Neural cell (in vitro differentiated cells): Measurements from ENCODE around the gene TMC1. TPM values are rescaled to one million over a fixed set of nuclear protein-coding genes. Genes with fewer than 3 reads are reported as not detected.
A peak's percentile ranks its signal among the peaks of the same experiment; 100 is the strongest.

Experiments
- H2AFZ ChIP-seq: fragments of 200-600, 300-800 bp; sonication (generic), shearing (Covaris generic); 2 replicates; pipeline ENCODE4 v1.6.0; 2014; ENCODE audit warnings: low read depth, mild to moderate bottlenecking, antibody characterized with exemption, low read length, moderate library complexity
- H3F3A ChIP-seq: fragments of 200-600 bp; shearing (Covaris generic); 2 replicates; pipeline ENCODE4 v1.6.1; 2016; ENCODE audit warnings: mild to moderate bottlenecking, moderate library complexity, mixed read lengths, antibody characterized with exemption, low read length; ENCODE audit not compliant: insufficient read depth, poor library complexity, severe bottlenecking
- H3K27ac ChIP-seq: fragments of 200-600, 300-800 bp; sonication (generic), shearing (Covaris generic); 2 replicates; pipeline ENCODE4 v1.5.1; 2014; ENCODE audit warnings: mild to moderate bottlenecking, low read length, moderate library complexity
- H3K27me3 ChIP-seq: fragments of 300-800, 200-600 bp; sonication (generic), shearing (Covaris generic); 2 replicates; pipeline ENCODE4 v1.6.0; 2014; ENCODE audit warnings: mild to moderate bottlenecking, low read depth, low read length, moderate library complexity; ENCODE audit not compliant: insufficient read depth
- H3K36me3 ChIP-seq: fragments of 300-800, 200-600 bp; sonication (generic), shearing (Covaris generic); 2 replicates; pipeline ENCODE4 v1.5.1; 2014; ENCODE audit warnings: mild to moderate bottlenecking, antibody characterized with exemption, low read length, moderate library complexity; ENCODE audit not compliant: insufficient read depth
- H3K4me2 ChIP-seq: fragments of 300-800, 200-600 bp; sonication (generic), shearing (Covaris generic); 2 replicates; pipeline ENCODE4 v1.6.0; 2014; ENCODE audit warnings: mild to moderate bottlenecking, low read length
- H3K4me3 ChIP-seq: fragments of 300-800, 200-600 bp; sonication (generic), shearing (Covaris generic); 2 replicates; pipeline ENCODE4 v1.5.1; 2014; ENCODE audit warnings: mild to moderate bottlenecking, low read length, moderate library complexity
- H3K79me2 ChIP-seq: fragments of 200-600 bp; shearing (Covaris generic); replicated peaks from 2 replicates; pipeline ENCODE4 v1.6.0; 2014; ENCODE audit warnings: mild to moderate bottlenecking, low read length, moderate library complexity; ENCODE audit not compliant: insufficient read depth
- H3K9ac ChIP-seq: fragments of 300-800, 200-600 bp; sonication (generic), shearing (Covaris generic); 2 replicates; pipeline ENCODE4 v1.6.1; 2016; ENCODE audit warnings: mild to moderate bottlenecking, low read length, mixed read lengths
- H3K9me2 ChIP-seq: fragments of 200-600 bp; shearing (Covaris generic); 2 replicates; pipeline ENCODE4 v1.6.1; 2016; ENCODE audit warnings: mild to moderate bottlenecking, low read length, mixed read lengths; ENCODE audit not compliant: insufficient read depth
- H3K9me3 ChIP-seq: fragments of 200-600, 300-800 bp; sonication (generic), shearing (Covaris generic); 2 replicates; pipeline ENCODE4 v1.6.1; 2016; ENCODE audit warnings: mild to moderate bottlenecking, mixed run types, low read length, moderate library complexity, mixed read lengths
- H4K20me1 ChIP-seq: fragments of 200-600 bp; shearing (Covaris generic); 2 replicates; pipeline ENCODE4 v1.6.1; 2016; ENCODE audit warnings: mild to moderate bottlenecking, mixed run types; ENCODE audit not compliant: insufficient read depth
- EP300 ChIP-seq: fragments of 450-650 bp; conservative IDR thresholded peaks from 2 replicates; pipeline ENCODE4 v1.6.1; 2014; ENCODE audit warnings: antibody characterized with exemption, mild to moderate bottlenecking, moderate library complexity; ENCODE audit not compliant: poor library complexity, severe bottlenecking
- EZH2 ChIP-seq: fragments of 200-600, 300-800 bp; shearing (Covaris generic), sonication (generic); IDR thresholded peaks from 2 replicates; pipeline ENCODE4 v1.6.1; 2014; ENCODE audit warnings: antibody characterized with exemption, low read length, borderline replicate concordance, mild to moderate bottlenecking; ENCODE audit not compliant: insufficient read depth, poor library complexity, severe bottlenecking
- MXI1 ChIP-seq: fragments of 450-650 bp; conservative IDR thresholded peaks from 2 replicates; pipeline ENCODE4 v1.6.1; 2014; ENCODE audit warnings: antibody characterized with exemption, mild to moderate bottlenecking; ENCODE audit not compliant: poor library complexity, severe bottlenecking
- POLR2AphosphoS5 ChIP-seq: IDR thresholded peaks from 2 replicates; pipeline ENCODE4 v1.6.1; 2012
- RAD21 ChIP-seq: fragments of 450-650 bp; conservative IDR thresholded peaks from 2 replicates; pipeline ENCODE4 v1.6.1; 2014; ENCODE audit warnings: antibody characterized with exemption, mild to moderate bottlenecking, moderate library complexity
- SMC3 ChIP-seq: fragments of 450-650 bp; conservative IDR thresholded peaks from 2 replicates; pipeline ENCODE4 v1.6.1; 2014; ENCODE audit warnings: antibody characterized with exemption, mild to moderate bottlenecking, moderate library complexity; ENCODE audit not compliant: poor library complexity
- TAF1 ChIP-seq: IDR thresholded peaks from 2 replicates; pipeline ENCODE4 v1.6.1; 2012; ENCODE audit warnings: low read depth
- polyA plus RNA-seq: library from polyadenylated mRNA; depleted of rRNA; stranded (reverse); fragments of >200 nt; gene quantifications from 2 replicates; pipeline ENCODE4 v1.2.3, GENCODE V29; 2014
- TF ChIP-seq, protein P1 (sequence below): IDR thresholded peaks from 2 replicates; pipeline ENCODE4 v1.6.1; 2012; ENCODE audit warnings: borderline replicate concordance
- TF ChIP-seq, protein P2 (sequence below): fragments of 450-650 bp; IDR thresholded peaks from 2 replicates; pipeline ENCODE4 v1.5.1; 2014; ENCODE audit warnings: antibody characterized with exemption, mild to moderate bottlenecking, moderate library complexity; ENCODE audit not compliant: poor library complexity, severe bottlenecking

The TMC1 gene
- polyA plus RNA-seq, 1 donor from 2014 or later: not detected

DNA sequence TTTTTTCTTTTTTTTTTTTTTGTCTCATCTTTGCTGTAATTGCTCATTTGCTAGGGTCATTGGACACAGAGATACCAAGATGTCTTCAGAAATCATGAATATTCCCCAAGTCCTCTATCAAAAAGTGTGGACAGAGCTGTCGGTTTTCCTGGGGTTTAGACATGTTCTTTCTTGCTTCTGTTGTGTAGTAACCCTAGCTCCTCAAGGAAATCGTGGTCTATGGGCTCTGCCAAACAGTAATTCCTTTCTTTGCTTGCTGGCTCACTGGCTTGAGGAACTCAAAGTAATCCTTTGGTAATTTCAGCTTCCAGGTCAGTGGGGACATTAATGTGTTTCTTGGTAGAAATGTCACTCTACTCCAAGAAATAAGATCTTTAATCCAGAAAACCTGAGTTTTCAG, 101.7 kb downstream of the TMC1 start:
- Histone ChIP-seq H3K4me2 (no peak overlapping the region), H3K27me3 (no peaks in the 10 kb centered on the region), H3K4me3 (no peak overlapping the region), H3K9ac (no peak overlapping the region), H3K9me3 (no peaks in the 10 kb centered on the region), H3K36me3 (no peaks in the 10 kb centered on the region), H3K9me2 (no peaks in the 10 kb centered on the region), H3F3A (no peaks in the 10 kb centered on the region), H3K27ac (no peak overlapping the region), H3K79me2 (no peaks in the 10 kb centered on the region), H4K20me1 (no peaks in the 10 kb centered on the region), H2AFZ (no peak overlapping the region)
- no peak for TF ChIP-seq SMC3
- TF ChIP-seq RAD21: no peak
- TF ChIP-seq POLR2AphosphoS5: no peak
- TF ChIP-seq, protein P1, sequence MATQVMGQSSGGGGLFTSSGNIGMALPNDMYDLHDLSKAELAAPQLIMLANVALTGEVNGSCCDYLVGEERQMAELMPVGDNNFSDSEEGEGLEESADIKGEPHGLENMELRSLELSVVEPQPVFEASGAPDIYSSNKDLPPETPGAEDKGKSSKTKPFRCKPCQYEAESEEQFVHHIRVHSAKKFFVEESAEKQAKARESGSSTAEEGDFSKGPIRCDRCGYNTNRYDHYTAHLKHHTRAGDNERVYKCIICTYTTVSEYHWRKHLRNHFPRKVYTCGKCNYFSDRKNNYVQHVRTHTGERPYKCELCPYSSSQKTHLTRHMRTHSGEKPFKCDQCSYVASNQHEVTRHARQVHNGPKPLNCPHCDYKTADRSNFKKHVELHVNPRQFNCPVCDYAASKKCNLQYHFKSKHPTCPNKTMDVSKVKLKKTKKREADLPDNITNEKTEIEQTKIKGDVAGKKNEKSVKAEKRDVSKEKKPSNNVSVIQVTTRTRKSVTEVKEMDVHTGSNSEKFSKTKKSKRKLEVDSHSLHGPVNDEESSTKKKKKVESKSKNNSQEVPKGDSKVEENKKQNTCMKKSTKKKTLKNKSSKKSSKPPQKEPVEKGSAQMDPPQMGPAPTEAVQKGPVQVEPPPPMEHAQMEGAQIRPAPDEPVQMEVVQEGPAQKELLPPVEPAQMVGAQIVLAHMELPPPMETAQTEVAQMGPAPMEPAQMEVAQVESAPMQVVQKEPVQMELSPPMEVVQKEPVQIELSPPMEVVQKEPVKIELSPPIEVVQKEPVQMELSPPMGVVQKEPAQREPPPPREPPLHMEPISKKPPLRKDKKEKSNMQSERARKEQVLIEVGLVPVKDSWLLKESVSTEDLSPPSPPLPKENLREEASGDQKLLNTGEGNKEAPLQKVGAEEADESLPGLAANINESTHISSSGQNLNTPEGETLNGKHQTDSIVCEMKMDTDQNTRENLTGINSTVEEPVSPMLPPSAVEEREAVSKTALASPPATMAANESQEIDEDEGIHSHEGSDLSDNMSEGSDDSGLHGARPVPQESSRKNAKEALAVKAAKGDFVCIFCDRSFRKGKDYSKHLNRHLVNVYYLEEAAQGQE: no peak
- no peak for TF ChIP-seq MXI1
- no peak for TF ChIP-seq EZH2
- TF ChIP-seq TAF1: no peak
- no peak for TF ChIP-seq EP300
- TF ChIP-seq, protein P2, sequence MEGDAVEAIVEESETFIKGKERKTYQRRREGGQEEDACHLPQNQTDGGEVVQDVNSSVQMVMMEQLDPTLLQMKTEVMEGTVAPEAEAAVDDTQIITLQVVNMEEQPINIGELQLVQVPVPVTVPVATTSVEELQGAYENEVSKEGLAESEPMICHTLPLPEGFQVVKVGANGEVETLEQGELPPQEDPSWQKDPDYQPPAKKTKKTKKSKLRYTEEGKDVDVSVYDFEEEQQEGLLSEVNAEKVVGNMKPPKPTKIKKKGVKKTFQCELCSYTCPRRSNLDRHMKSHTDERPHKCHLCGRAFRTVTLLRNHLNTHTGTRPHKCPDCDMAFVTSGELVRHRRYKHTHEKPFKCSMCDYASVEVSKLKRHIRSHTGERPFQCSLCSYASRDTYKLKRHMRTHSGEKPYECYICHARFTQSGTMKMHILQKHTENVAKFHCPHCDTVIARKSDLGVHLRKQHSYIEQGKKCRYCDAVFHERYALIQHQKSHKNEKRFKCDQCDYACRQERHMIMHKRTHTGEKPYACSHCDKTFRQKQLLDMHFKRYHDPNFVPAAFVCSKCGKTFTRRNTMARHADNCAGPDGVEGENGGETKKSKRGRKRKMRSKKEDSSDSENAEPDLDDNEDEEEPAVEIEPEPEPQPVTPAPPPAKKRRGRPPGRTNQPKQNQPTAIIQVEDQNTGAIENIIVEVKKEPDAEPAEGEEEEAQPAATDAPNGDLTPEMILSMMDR: no peak

DNA sequence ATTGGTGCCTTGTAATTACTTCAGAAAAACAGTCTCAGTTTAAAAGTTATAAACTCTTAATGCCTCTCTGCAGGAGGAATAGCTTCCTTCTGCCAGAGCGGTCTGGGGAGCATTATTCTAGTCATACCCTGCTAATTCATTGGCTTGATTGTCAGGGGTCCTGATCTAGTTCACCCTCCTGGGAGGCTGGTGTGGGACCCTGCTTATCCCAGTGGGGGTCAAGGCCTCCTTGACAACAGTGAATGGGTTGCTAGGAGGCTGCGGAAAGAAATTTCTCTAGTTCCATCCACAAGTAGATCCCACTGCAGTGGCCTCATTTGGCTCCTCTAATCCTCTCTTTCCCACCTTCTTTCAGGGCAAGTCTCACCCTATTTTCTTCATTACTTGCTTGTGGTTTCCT, 105.7 kb downstream of the TMC1 start:
- H3K4me2 ChIP-seq: no peak overlapping the region
- H3K9ac ChIP-seq: no peak overlapping the region
- no peaks in the 10 kb centered on the region for H3K27me3 ChIP-seq
- no peak overlapping the region for H3K4me3 ChIP-seq
- H3K9me2 ChIP-seq: no peaks in the 10 kb centered on the region
- no peak for TF ChIP-seq EZH2
- TF ChIP-seq RAD21: no peak
- TF ChIP-seq POLR2AphosphoS5: no peak
- TF ChIP-seq, protein P1: no peak
- TF ChIP-seq TAF1: no peak
- no peak for TF ChIP-seq EP300
- TF ChIP-seq MXI1: no peak
- TF ChIP-seq, protein P2: no peak
- TF ChIP-seq SMC3: no peak
- H3F3A ChIP-seq: no peaks in the 10 kb centered on the region
- H3K9me3 ChIP-seq: no peaks in the 10 kb centered on the region
- no peaks in the 10 kb centered on the region for H3K36me3 ChIP-seq
- H3K79me2 ChIP-seq: no peaks in the 10 kb centered on the region
- no peak overlapping the region for H2AFZ ChIP-seq
- H3K27ac ChIP-seq: peak overlapping the region; percentile 7
- no peaks in the 10 kb centered on the region for H4K20me1 ChIP-seq
